ENCODE results near the gene TAOK1. TPM values are rescaled to one million over a fixed set of nuclear protein-coding genes. Genes with fewer than 3 reads are reported as not detected.

Gene TAOK1
- total and polyA plus RNA-seq, 2 of the 13 experiments (the other 11 are each of a cell fraction or from before 2014, with no cell fraction given), result 14.1 to 23.0 TPM

DNA sequence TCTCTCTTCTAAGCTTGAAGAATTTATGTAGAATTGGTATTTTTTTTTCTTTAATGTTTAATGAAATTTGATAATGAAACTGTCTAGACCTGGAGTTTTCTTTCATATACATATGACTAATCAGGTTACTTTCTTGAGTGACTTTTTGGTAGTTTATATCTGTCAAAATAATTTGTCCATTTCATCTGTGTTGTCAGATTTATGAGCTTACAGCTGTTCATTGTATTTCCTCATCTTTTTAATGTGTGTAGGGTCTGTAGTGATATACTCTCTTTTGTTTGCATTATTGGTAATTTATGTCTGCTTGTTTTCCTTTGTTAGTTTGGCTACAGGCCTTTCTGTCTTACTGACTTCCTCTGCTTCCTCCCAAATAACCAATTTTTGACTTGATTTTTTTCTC lies 55.7 kb downstream of the TAOK1 start (continued):
- TF ChIP-seq, protein P1, sequence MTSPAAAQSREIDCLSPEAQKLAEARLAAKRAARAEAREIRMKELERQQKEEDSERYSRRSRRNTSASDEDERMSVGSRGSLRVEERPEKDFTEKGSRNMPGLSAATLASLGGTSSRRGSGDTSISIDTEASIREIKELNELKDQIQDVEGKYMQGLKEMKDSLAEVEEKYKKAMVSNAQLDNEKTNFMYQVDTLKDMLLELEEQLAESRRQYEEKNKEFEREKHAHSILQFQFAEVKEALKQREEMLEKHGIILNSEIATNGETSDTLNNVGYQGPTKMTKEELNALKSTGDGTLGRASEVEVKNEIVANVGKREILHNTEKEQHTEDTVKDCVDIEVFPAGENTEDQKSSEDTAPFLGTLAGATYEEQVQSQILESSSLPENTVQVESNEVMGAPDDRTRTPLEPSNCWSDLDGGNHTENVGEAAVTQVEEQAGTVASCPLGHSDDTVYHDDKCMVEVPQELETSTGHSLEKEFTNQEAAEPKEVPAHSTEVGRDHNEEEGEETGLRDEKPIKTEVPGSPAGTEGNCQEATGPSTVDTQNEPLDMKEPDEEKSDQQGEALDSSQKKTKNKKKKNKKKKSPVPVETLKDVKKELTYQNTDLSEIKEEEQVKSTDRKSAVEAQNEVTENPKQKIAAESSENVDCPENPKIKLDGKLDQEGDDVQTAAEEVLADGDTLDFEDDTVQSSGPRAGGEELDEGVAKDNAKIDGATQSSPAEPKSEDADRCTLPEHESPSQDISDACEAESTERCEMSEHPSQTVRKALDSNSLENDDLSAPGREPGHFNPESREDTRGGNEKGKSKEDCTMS (CRISPR knock-in tag; conservative IDR thresholded peaks at IDR 0.05), result no peak
- TF ChIP-seq TCF7 (IDR thresholded peaks at IDR 0.05; ENCODE audit: low read depth) (no peak), TSC22D2 (CRISPR knock-in tag; IDR thresholded peaks at IDR 0.05; ENCODE audit: borderline replicate concordance) (no peak), KDM3A (CRISPR knock-in tag; IDR thresholded peaks at IDR 0.05; ENCODE audit: low read depth) (no peak), ZNF766 (CRISPR knock-in tag; IDR thresholded peaks at IDR 0.05; ENCODE audit: borderline replicate concordance) (no peak), ZNF709 (CRISPR knock-in tag; IDR thresholded peaks at IDR 0.05) (no peak), ZNF12 (CRISPR knock-in tag; IDR thresholded peaks at IDR 0.05) (no peak), RFXANK (CRISPR knock-in tag; IDR thresholded peaks at IDR 0.05) (no peak), ZNF792 (CRISPR knock-in tag; IDR thresholded peaks at IDR 0.05) (no peak), HOXD1 (CRISPR knock-in tag; IDR thresholded peaks at IDR 0.05) (no peak), GATAD1 (CRISPR knock-in tag; IDR thresholded peaks at IDR 0.05) (no peak)
- TF ChIP-seq, protein P2, sequence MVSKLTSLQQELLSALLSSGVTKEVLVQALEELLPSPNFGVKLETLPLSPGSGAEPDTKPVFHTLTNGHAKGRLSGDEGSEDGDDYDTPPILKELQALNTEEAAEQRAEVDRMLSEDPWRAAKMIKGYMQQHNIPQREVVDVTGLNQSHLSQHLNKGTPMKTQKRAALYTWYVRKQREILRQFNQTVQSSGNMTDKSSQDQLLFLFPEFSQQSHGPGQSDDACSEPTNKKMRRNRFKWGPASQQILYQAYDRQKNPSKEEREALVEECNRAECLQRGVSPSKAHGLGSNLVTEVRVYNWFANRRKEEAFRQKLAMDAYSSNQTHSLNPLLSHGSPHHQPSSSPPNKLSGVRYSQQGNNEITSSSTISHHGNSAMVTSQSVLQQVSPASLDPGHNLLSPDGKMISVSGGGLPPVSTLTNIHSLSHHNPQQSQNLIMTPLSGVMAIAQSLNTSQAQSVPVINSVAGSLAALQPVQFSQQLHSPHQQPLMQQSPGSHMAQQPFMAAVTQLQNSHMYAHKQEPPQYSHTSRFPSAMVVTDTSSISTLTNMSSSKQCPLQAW (CRISPR knock-in tag; IDR thresholded peaks at IDR 0.05), result no peak
- TF ChIP-seq, protein P3, sequence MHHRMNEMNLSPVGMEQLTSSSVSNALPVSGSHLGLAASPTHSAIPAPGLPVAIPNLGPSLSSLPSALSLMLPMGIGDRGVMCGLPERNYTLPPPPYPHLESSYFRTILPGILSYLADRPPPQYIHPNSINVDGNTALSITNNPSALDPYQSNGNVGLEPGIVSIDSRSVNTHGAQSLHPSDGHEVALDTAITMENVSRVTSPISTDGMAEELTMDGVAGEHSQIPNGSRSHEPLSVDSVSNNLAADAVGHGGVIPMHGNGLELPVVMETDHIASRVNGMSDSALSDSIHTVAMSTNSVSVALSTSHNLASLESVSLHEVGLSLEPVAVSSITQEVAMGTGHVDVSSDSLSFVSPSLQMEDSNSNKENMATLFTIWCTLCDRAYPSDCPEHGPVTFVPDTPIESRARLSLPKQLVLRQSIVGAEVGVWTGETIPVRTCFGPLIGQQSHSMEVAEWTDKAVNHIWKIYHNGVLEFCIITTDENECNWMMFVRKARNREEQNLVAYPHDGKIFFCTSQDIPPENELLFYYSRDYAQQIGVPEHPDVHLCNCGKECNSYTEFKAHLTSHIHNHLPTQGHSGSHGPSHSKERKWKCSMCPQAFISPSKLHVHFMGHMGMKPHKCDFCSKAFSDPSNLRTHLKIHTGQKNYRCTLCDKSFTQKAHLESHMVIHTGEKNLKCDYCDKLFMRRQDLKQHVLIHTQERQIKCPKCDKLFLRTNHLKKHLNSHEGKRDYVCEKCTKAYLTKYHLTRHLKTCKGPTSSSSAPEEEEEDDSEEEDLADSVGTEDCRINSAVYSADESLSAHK (CRISPR knock-in tag; IDR thresholded peaks at IDR 0.05; ENCODE audit: borderline replicate concordance), result no peak

Measured in HepG2 (cell line).